Neural cell (in vitro differentiated cells): ENCODE results near the gene DHH. TPM values are rescaled to one million over a fixed set of nuclear protein-coding genes. Genes with fewer than 3 reads are reported as not detected.

ENCODE experiments used
- H2AFZ ChIP-seq: fragments of 200-600, 300-800 bp; sonication (generic), shearing (Covaris generic); 2 replicates; pipeline ENCODE4 v1.6.0; 2014; ENCODE audit warnings: low read depth, mild to moderate bottlenecking, antibody characterized with exemption, low read length, moderate library complexity
- H3F3A ChIP-seq: fragments of 200-600 bp; shearing (Covaris generic); 2 replicates; pipeline ENCODE4 v1.6.1; 2016; ENCODE audit warnings: mild to moderate bottlenecking, moderate library complexity, mixed read lengths, antibody characterized with exemption, low read length; ENCODE audit not compliant: insufficient read depth, poor library complexity, severe bottlenecking
- H3K27ac ChIP-seq: fragments of 200-600, 300-800 bp; sonication (generic), shearing (Covaris generic); 2 replicates; pipeline ENCODE4 v1.5.1; 2014; ENCODE audit warnings: mild to moderate bottlenecking, low read length, moderate library complexity
- H3K27me3 ChIP-seq: fragments of 300-800, 200-600 bp; sonication (generic), shearing (Covaris generic); 2 replicates; pipeline ENCODE4 v1.6.0; 2014; ENCODE audit warnings: mild to moderate bottlenecking, low read depth, low read length, moderate library complexity; ENCODE audit not compliant: insufficient read depth
- H3K36me3 ChIP-seq: fragments of 300-800, 200-600 bp; sonication (generic), shearing (Covaris generic); 2 replicates; pipeline ENCODE4 v1.5.1; 2014; ENCODE audit warnings: mild to moderate bottlenecking, antibody characterized with exemption, low read length, moderate library complexity; ENCODE audit not compliant: insufficient read depth
- H3K4me2 ChIP-seq: fragments of 300-800, 200-600 bp; sonication (generic), shearing (Covaris generic); 2 replicates; pipeline ENCODE4 v1.6.0; 2014; ENCODE audit warnings: mild to moderate bottlenecking, low read length
- H3K4me3 ChIP-seq: fragments of 300-800, 200-600 bp; sonication (generic), shearing (Covaris generic); 2 replicates; pipeline ENCODE4 v1.5.1; 2014; ENCODE audit warnings: mild to moderate bottlenecking, low read length, moderate library complexity
- H3K79me2 ChIP-seq: fragments of 200-600 bp; shearing (Covaris generic); replicated peaks from 2 replicates; pipeline ENCODE4 v1.6.0; 2014; ENCODE audit warnings: mild to moderate bottlenecking, low read length, moderate library complexity; ENCODE audit not compliant: insufficient read depth
- H3K9ac ChIP-seq: fragments of 300-800, 200-600 bp; sonication (generic), shearing (Covaris generic); 2 replicates; pipeline ENCODE4 v1.6.1; 2016; ENCODE audit warnings: mild to moderate bottlenecking, low read length, mixed read lengths
- H3K9me2 ChIP-seq: fragments of 200-600 bp; shearing (Covaris generic); 2 replicates; pipeline ENCODE4 v1.6.1; 2016; ENCODE audit warnings: mild to moderate bottlenecking, low read length, mixed read lengths; ENCODE audit not compliant: insufficient read depth
- H3K9me3 ChIP-seq: fragments of 200-600, 300-800 bp; sonication (generic), shearing (Covaris generic); 2 replicates; pipeline ENCODE4 v1.6.1; 2016; ENCODE audit warnings: mild to moderate bottlenecking, mixed run types, low read length, moderate library complexity, mixed read lengths
- H4K20me1 ChIP-seq: fragments of 200-600 bp; shearing (Covaris generic); 2 replicates; pipeline ENCODE4 v1.6.1; 2016; ENCODE audit warnings: mild to moderate bottlenecking, mixed run types; ENCODE audit not compliant: insufficient read depth
- CTCF ChIP-seq: fragments of 450-650 bp; IDR thresholded peaks from 2 replicates; pipeline ENCODE4 v1.5.1; 2014; ENCODE audit warnings: antibody characterized with exemption, mild to moderate bottlenecking, moderate library complexity; ENCODE audit not compliant: poor library complexity, severe bottlenecking
- EP300 ChIP-seq: fragments of 450-650 bp; conservative IDR thresholded peaks from 2 replicates; pipeline ENCODE4 v1.6.1; 2014; ENCODE audit warnings: antibody characterized with exemption, mild to moderate bottlenecking, moderate library complexity; ENCODE audit not compliant: poor library complexity, severe bottlenecking
- EZH2 ChIP-seq: fragments of 200-600, 300-800 bp; shearing (Covaris generic), sonication (generic); IDR thresholded peaks from 2 replicates; pipeline ENCODE4 v1.6.1; 2014; ENCODE audit warnings: antibody characterized with exemption, low read length, borderline replicate concordance, mild to moderate bottlenecking; ENCODE audit not compliant: insufficient read depth, poor library complexity, severe bottlenecking
- MXI1 ChIP-seq: fragments of 450-650 bp; conservative IDR thresholded peaks from 2 replicates; pipeline ENCODE4 v1.6.1; 2014; ENCODE audit warnings: antibody characterized with exemption, mild to moderate bottlenecking; ENCODE audit not compliant: poor library complexity, severe bottlenecking
- POLR2AphosphoS5 ChIP-seq: IDR thresholded peaks from 2 replicates; pipeline ENCODE4 v1.6.1; 2012
- RAD21 ChIP-seq: fragments of 450-650 bp; conservative IDR thresholded peaks from 2 replicates; pipeline ENCODE4 v1.6.1; 2014; ENCODE audit warnings: antibody characterized with exemption, mild to moderate bottlenecking, moderate library complexity
- REST ChIP-seq: IDR thresholded peaks from 2 replicates; pipeline ENCODE4 v1.6.1; 2012; ENCODE audit warnings: borderline replicate concordance
- SMC3 ChIP-seq: fragments of 450-650 bp; conservative IDR thresholded peaks from 2 replicates; pipeline ENCODE4 v1.6.1; 2014; ENCODE audit warnings: antibody characterized with exemption, mild to moderate bottlenecking, moderate library complexity; ENCODE audit not compliant: poor library complexity
- TAF1 ChIP-seq: IDR thresholded peaks from 2 replicates; pipeline ENCODE4 v1.6.1; 2012; ENCODE audit warnings: low read depth
- polyA plus RNA-seq: library from polyadenylated mRNA; depleted of rRNA; stranded (reverse); fragments of >200 nt; gene quantifications from 2 replicates; pipeline ENCODE4 v1.2.3, GENCODE V29; 2014

Gene DHH
- polyA plus RNA-seq, 1 donor from 2014 or later: 0.66 TPM

- peaks cover 24% of the 10 kb centered on the region for H3K36me3 ChIP-seq
Measured at GRCh38 chr12:49105504-49106084, 11.0 kb upstream of the DHH start.

GRCh38 chr12:49104822-49105221 lies 10.2 kb upstream of the DHH start:
- no peak overlapping the region for H3K27ac ChIP-seq
- H3K79me2 ChIP-seq: peaks cover 48% of the 10 kb centered on the region
- H3K9me3 ChIP-seq: no peaks in the 10 kb centered on the region
- H2AFZ ChIP-seq: no peak overlapping the region
- peaks cover 44% of the 10 kb centered on the region for H4K20me1 ChIP-seq
- no peak for TF ChIP-seq TAF1
- no peak for TF ChIP-seq SMC3
- H3K9me2 ChIP-seq: no peaks in the 10 kb centered on the region
- no peaks in the 10 kb centered on the region for H3K27me3 ChIP-seq
- no peaks in the 10 kb centered on the region for H3F3A ChIP-seq
- peaks cover 24% of the 10 kb centered on the region for H3K36me3 ChIP-seq
- H3K4me2 ChIP-seq: no peak overlapping the region
- no peak overlapping the region for H3K9ac ChIP-seq
- H3K4me3 ChIP-seq: no peak overlapping the region

More at GRCh38 chr12:49105504-49106084, 11.0 kb upstream of the DHH start:
- no peak for TF ChIP-seq CTCF
- TF ChIP-seq SMC3: no peak
- no peak for TF ChIP-seq REST
- no peak for TF ChIP-seq TAF1
- no peak for TF ChIP-seq POLR2AphosphoS5
- TF ChIP-seq RAD21: no peak
- no peak for TF ChIP-seq EZH2
- TF ChIP-seq MXI1: no peak
- no peak for TF ChIP-seq EP300
- Histone ChIP-seq H3K27me3 (no peaks in the 10 kb centered on the region), H3K4me3 (no peak overlapping the region), H4K20me1 (peaks cover 44% of the 10 kb centered on the region), H3K9me3 (no peaks in the 10 kb centered on the region), H3K27ac (no peak overlapping the region), H3K9ac (no peak overlapping the region), H3K9me2 (no peaks in the 10 kb centered on the region), H3K79me2 (peaks cover 55% of the 10 kb centered on the region), H3K4me2 (no peak overlapping the region), H2AFZ (no peak overlapping the region), H3F3A (no peaks in the 10 kb centered on the region)

GRCh38 chr12:49100380-49100779 lies 5.8 kb upstream of the DHH start:
- Histone ChIP-seq H4K20me1 (peaks cover 11% of the 10 kb centered on the region), H3K27me3 (no peaks in the 10 kb centered on the region), H3K36me3 (peaks cover 25% of the 10 kb centered on the region), H3K9me2 (no peaks in the 10 kb centered on the region), H3K4me2 (no peak overlapping the region), H3K79me2 (peaks cover 7% of the 10 kb centered on the region), H3K9ac (no peak overlapping the region), H3F3A (no peaks in the 10 kb centered on the region), H3K27ac (no peak overlapping the region), H2AFZ (no peak overlapping the region), H3K4me3 (no peak overlapping the region), H3K9me3 (no peaks in the 10 kb centered on the region)
- no peak for TF ChIP-seq MXI1
- TF ChIP-seq EP300: no peak
- no peak for TF ChIP-seq EZH2
- TF ChIP-seq RAD21: no peak
